ENCODE results near the gene SLC25A20. TPM values are rescaled to one million over a fixed set of nuclear protein-coding genes. Genes with fewer than 3 reads are reported as not detected.

SLC25A20 gene
- polyA plus RNA-seq, 1 experiment: 30.0 TPM

DNA sequence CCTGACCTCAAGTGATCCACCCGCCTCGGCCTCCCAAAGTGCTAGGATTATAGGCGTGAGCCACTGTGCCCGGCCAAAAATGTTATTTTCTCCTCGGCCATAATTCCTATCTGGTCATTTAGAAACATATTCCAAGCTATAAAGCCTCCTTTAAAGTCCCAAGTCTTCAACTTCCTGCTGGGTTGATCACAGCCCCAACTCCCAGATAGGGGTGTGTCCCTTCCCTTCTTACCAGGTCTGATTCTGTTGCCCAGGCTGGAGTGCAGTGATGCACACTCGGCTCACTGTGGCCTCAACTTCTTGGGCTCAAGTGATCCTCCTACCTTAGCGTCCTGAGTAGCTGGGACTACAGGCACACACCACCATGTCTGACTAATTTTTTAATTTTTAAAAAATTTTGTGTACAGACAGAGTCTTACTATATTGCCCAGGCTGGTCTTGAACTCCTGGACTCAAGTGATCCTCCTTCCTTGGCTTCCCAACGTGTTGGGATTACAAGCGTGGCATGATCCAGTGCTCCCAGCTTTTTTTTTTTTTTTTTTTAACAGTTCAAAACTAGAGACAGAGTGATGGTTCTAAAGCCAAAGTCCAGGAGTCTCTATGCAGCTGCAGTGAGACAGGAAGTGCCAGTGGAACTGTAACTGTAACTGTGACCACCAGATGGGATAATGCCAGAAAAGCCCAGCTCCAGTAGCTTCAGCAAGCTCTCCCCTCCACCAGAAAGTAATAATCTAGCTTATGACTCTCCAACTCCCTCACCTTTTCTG lies 42.8 kb downstream of the SLC25A20 start:
- no peak for DNase-seq (ENCODE audit: low read depth, low spot score)
- Histone ChIP-seq H3K27ac (ENCODE audit: low read depth, low read length) (peak overlapping the region; percentile 11), H3K27me3 (ENCODE audit: control insufficient read depth, insufficient read depth, low read length) (no peaks in the 10 kb centered on the region), H3K9me3 (ENCODE audit: control insufficient read depth, insufficient read depth, low read length) (no peaks in the 10 kb centered on the region), H3K4me3 (ENCODE audit: low read depth, low read length) (no peak overlapping the region)
- CTCF ChIA-PET: interaction anchor here (0.6 kb wide), 2 partner anchors 17 to 22 kb away, joined by 4 to 5 read pairs; no protein-coding TSS in a partner anchor
- POLR2A ChIA-PET: no interaction called here
- TF ChIP-seq, protein P1, sequence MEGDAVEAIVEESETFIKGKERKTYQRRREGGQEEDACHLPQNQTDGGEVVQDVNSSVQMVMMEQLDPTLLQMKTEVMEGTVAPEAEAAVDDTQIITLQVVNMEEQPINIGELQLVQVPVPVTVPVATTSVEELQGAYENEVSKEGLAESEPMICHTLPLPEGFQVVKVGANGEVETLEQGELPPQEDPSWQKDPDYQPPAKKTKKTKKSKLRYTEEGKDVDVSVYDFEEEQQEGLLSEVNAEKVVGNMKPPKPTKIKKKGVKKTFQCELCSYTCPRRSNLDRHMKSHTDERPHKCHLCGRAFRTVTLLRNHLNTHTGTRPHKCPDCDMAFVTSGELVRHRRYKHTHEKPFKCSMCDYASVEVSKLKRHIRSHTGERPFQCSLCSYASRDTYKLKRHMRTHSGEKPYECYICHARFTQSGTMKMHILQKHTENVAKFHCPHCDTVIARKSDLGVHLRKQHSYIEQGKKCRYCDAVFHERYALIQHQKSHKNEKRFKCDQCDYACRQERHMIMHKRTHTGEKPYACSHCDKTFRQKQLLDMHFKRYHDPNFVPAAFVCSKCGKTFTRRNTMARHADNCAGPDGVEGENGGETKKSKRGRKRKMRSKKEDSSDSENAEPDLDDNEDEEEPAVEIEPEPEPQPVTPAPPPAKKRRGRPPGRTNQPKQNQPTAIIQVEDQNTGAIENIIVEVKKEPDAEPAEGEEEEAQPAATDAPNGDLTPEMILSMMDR (IDR thresholded peaks at IDR 0.05; ENCODE audit: low read depth, low read length): no peak

DNA sequence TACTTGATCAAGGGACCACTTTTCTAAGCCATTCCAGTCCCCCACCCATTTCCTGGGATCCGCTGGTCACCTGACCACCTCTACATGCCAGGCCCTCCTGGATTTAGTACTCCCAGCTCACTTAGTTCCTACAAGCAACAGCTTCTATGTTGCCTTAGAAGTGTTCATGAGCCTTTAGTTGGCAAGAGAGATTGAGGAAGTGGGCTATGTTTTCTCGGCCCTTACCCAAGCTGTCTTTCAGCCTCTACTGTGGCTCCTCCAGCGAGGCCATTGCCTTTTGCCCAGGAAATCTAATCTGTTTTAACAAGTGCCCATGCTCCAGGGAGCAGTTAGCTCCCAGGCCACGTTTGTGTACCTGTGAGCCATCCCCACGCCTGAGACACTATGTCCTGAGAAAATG lies 46.5 kb downstream of the SLC25A20 start:
- Histone ChIP-seq H3K27ac (ENCODE audit: low read depth, low read length) (no peak overlapping the region), H3K4me3 (ENCODE audit: low read depth, low read length) (no peak overlapping the region), H3K27me3 (ENCODE audit: control insufficient read depth, insufficient read depth, low read length) (no peaks in the 10 kb centered on the region), H3K9me3 (ENCODE audit: control insufficient read depth, insufficient read depth, low read length) (no peaks in the 10 kb centered on the region)
- DNase-seq (ENCODE audit: low read depth, low spot score): no peak
- TF ChIP-seq, protein P1 (IDR thresholded peaks at IDR 0.05; ENCODE audit: low read depth, low read length): no peak
- CTCF ChIA-PET: no interaction called here
- POLR2A ChIA-PET: no interaction called here

DNA sequence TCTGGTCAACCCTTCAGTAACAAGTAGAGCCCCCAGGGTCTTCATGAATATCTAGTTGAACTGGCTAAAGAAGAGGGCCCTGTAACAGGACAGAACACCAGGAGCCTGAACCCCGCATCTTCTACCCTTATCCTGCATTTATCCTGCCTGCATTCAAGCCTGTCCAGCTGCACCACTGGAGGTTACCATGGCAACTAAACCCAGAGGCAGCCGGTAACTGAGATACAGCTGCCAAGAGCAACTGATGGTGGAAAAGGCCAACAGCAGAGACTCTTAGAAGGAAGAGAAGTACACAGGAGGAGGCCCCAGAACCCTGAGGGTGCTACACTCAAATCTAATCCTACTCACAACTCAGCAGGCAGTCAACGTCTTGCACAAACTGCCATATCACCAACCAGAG lies 47.3 kb downstream of the SLC25A20 start:
- DNase-seq (ENCODE audit: low read depth, low spot score): peak; percentile 36
- no peak overlapping the region for H3K27ac ChIP-seq (ENCODE audit: low read depth, low read length)
- ChIA-PET POLR2A (no interaction called here), CTCF (no interaction called here)
- no peaks in the 10 kb centered on the region for H3K27me3 ChIP-seq (ENCODE audit: control insufficient read depth, insufficient read depth, low read length)
- no peak overlapping the region for H3K4me3 ChIP-seq (ENCODE audit: low read depth, low read length)
- TF ChIP-seq, protein P1 (IDR thresholded peaks at IDR 0.05; ENCODE audit: low read depth, low read length): no peak
- H3K9me3 ChIP-seq (ENCODE audit: control insufficient read depth, insufficient read depth, low read length): no peaks in the 10 kb centered on the region

DNA sequence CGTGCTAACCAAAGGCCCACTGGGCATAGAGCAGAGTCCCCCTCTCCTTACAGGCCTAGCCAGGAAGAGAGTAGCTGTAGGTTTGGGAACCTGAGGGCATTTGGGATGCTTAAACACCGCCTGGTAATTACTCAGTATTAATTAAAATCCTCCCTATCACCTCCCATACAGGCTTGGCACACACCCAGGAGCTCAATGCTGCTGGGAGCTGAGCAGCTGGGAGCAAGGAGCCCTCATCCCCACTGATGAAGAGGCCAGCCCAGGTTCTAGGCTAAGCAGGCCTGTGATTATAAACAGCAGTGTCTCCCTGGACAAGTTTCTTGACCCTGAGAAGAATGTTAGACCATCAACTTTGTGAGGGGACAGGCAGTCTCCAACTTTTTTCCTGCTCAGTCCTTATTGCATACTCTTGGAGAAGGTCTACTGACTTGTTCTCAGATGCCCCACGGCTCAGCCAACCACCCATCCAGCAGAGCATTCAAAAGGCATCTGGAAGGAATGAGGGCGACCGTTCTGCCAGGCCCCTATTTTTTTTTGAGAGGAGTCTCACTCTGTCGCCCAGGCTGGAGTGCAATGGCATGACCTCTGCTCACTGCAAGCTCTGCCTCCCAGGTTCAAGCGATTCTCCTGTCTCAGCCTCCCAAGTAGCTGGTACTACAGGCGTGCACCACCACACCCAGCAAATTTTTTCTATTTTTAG lies 49.7 kb downstream of the SLC25A20 start:
- TF ChIP-seq, protein P1 (IDR thresholded peaks at IDR 0.05; ENCODE audit: low read depth, low read length): no peak
- no peak overlapping the region for H3K4me3 ChIP-seq (ENCODE audit: low read depth, low read length)
- DNase-seq (ENCODE audit: low read depth, low spot score): no peak
- ChIA-PET POLR2A (no interaction called here), CTCF (no interaction called here)
- no peaks in the 10 kb centered on the region for H3K9me3 ChIP-seq (ENCODE audit: control insufficient read depth, insufficient read depth, low read length)
- peak overlapping the region; percentile 1 for H3K27ac ChIP-seq (ENCODE audit: low read depth, low read length)
- no peaks in the 10 kb centered on the region for H3K27me3 ChIP-seq (ENCODE audit: control insufficient read depth, insufficient read depth, low read length)

All from AG04450 (cell line).